Activated effector memory CD4-positive, alpha-beta T cell treated with Interleukin-2 at 50 U/mL for 16 hours (primary cell): Measurements from ENCODE around the gene TENM4.

Experiments
- DNase-seq: peaks from one replicate; pipeline ENCODE4 v3.0.0-alpha.2; 2020

The TENM4 gene

DNA sequence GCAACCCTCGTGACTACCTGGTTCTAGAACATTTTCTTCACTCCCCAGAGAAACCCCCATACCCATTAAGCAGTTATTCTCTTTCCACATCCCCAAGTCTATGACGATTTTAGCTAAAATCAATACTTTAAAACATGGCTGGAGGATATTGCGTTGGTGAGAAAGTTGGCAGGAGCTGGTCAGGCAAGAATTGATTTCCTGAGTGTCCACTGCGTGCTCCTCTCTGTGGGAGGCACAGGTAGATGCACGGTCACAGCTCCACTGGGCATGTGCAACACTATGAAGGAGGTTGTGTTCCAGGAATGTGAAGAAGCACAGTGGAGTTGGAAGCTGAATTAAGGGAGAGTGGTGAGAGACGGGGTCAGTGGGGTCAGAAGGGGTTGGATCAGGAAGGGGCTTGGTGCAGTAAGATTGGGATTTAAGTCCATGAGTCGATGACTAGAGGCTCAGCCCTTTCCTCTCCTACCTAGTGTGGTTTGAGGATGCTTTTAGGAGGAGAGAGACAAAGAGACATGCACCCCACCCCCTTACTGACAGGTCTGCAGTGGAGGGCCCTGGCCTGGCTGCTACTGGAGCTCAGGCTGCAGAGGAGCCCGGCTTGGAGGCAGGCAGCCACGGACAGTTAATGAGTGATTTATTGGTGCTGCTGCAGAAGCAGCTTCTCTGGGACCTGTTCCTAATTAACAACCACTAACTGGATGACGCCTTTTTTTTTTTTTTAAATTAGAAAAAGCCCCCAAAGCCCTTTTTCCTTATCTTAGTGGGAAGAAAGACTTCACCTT is 395.6 kb downstream of the TENM4 start:
- DNase-seq: no peak

DNA sequence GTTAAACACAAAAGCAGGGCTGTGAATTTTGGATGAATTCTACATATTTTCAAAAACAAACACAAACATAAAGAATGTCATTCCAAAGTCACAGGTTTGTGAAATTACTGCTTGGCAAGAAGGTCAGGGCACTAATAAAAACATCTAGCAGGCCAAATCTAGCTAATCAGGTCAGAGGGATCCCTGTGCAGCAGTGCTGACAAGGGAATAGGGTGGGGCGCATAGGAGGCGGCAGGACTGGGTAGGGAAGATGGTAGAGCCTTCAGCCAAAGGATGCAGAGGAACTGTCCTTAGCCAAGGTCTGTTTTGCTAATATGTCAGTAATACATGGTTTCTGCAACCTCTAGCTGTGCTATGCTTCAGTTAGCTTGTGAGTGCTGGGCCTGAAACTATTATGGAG is 396.6 kb downstream of the TENM4 start:
- DNase-seq: no peak

DNA sequence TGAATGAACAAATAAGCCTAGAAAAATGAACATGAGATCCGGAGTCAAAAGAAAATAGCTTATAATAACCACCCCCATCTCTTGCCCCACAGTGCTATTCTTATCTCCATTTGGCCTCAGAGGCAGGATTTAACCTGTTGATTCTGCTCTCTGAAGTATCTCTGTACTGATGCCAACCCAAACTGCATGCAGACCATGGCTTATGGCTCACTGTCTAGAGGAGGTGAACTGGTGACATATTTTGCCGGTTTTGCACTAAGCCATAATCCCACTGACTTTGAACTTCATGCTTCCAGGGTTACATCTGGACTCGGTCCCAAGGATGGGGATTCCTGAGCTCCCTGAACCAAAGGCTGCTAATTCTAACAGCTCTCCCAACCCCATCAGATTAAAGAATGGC is 397.1 kb downstream of the TENM4 start:
- no peak for DNase-seq

DNA sequence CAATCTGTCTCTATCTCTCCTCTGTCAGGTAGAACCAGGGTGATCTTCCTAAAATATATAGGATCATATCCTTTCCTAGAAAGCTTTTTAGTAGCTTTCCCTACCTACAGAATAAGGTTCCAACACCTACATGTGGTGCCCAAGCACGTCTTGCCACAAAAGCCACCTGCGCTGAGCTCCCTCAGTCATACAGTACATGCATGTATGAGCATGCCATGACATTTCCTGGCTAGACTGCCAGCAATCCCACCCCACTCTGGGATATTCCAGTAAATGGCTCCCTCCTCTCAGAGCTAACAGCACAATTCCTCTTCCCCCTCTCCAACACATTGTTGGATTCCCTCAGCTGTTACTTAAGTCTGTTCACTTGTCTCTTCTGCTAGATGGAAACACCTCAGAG is 398.0 kb downstream of the TENM4 start:
- no peak for DNase-seq

GRCh38 chr11:79040348-79040747 is 400.5 kb downstream of the TENM4 start:
- DNase-seq: no peak

DNA sequence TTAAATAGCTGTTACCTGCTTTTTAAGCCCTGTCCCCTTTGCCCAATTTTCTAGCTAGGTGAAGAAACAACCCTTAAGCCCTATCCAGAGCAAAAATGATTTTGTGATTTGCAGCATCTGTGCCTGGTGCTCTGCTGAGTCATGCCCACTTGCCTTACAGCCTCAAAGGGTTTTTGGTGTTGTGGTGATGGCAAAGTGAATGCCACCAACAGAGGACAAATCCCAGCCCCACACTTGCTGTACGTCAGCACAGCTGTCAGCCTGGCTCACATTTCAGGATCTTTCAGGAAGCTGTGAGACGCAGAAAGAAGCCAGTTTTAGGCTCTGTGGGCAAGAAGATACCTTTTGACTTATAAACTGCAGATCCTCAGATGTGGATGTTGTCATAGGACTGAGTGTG is 401.7 kb downstream of the TENM4 start:
- no peak for DNase-seq

DNA sequence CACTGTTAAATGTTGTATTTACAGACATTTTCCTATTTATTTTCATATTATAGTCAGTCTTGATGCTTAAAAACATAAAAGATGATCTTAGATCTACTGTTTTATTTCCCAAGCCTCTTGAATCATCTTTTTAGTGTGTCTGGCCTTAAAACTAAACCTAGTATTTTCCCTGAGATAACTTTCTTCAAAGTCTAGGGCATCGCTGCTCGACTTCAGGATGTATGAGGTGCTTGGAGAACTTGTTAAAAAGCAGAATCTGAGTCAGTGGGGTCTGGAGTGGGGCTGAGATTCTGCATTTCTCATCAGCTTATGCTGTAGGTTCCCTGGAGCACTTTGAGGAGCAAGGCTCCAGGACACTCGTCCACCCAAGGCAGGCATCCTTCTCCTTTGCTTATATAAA is 404.9 kb downstream of the TENM4 start:
- DNase-seq: no peak

GRCh38 chr11:79033833-79034232 is 407.0 kb downstream of the TENM4 start:
- no peak for DNase-seq

- DNase-seq: no peak
Observed at GRCh38 chr11:79030448-79030847, 410.4 kb downstream of the TENM4 start.

- DNase-seq: no peak
Observed at GRCh38 chr11:79028225-79028624, 412.6 kb downstream of the TENM4 start.

GRCh38 chr11:79026803-79027445 is 413.9 kb downstream of the TENM4 start:
- no peak for DNase-seq

GRCh38 chr11:79025622-79026021 is 415.2 kb downstream of the TENM4 start:
- no peak for DNase-seq

DNA sequence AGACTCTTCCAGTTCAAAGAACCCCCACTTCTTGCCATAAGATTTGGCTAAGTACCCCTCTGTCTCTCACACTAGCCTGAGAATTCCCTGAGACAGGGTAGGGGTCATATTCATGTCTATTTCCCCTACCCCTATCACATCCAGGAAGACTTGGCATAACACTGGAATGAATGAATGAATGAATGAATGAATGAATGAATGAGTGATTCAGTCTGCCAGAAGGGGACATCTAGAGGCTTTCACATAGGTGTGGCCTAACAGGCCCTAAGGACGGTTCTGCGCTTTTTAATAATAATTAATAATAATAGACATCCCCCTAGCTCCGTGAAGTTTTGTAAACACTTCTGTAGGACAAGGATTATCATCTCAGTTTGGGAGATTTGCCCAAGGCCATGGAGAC is 415.7 kb downstream of the TENM4 start:
- no peak for DNase-seq

GRCh38 chr11:79022265-79022664 is 418.6 kb downstream of the TENM4 start:
- DNase-seq: no peak

- DNase-seq: no peak
Observed at GRCh38 chr11:79021601-79022000, 419.2 kb downstream of the TENM4 start.

- no peak for DNase-seq
Observed at GRCh38 chr11:79019975-79020374, 420.9 kb downstream of the TENM4 start.

GRCh38 chr11:79019277-79019676 is 421.6 kb downstream of the TENM4 start:
- no peak for DNase-seq

GRCh38 chr11:79018371-79018849 is 422.4 kb downstream of the TENM4 start:
- no peak for DNase-seq

DNA sequence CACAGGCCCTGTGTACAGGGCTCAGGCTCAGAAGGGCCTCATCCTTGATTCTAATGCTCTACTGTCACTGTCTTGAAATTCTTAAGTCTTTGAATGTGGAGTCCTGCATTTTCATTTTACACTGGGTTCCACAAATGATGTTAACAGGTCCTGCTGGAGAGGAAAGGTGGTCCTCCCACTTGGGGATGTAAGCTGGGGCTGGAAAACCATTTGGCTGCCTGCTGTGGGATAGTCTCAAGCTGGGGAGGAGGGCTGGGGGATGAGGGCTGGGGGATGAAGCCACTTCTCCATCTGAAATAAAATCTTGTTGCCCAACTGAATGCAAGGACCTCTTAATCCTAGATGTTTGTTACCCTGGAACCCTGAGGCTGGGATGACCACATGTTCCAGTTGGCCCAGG is 423.0 kb downstream of the TENM4 start:
- DNase-seq: no peak

- no peak for DNase-seq
Observed at GRCh38 chr11:79013509-79013908, 427.3 kb downstream of the TENM4 start.

GRCh38 chr11:79011357-79011756 is 429.5 kb downstream of the TENM4 start:
- no peak for DNase-seq

DNA sequence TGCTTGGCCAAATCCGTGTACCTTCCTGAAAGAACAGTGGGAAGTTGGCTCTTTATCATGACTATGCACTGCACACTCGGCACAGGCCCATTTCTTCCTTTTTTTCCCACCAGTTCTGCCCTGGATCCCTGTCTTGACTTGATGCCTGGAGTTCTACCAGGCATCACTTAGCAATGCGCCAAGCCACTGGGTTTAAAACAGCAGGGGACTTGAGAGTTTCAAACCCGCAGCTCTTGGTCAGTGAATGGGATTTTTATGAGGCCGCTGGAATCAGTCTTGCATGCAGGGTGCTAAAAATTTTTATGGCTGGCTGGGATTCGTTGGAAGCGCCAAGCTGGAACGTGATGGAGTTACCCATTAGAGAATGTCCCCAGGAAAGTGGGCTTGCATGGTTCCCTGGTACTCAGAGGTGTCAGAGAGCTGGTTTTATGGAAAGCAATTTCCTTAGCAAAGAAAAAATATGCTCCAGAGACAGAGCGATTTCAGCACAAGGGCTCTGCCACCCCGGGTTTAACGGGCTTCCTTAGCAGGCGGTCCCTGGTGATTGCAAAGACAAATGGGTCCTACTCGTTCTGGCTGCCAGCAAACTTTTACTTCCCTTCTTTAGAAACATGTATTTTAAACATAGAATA is 432.9 kb downstream of the TENM4 start:
- DNase-seq: no peak

DNA sequence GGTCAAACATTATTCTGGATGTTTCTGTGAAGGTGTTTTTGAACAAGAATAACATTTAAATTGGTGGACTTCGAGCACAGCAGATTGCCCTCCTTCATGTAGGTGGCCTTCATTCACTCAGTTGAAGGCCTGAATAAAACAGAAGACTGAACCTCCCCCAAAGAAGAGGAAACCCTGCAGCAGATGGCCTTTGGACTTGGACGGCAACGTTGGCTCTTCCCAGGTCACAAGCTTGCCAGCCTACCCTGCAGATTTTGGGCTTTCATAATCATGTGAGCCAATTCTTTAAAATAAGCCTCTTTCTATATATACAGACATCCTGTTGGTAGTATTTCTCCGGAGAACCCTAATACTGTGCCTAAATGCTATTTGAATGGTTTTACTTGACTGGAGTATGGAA is 434.0 kb downstream of the TENM4 start:
- DNase-seq: no peak

DNA sequence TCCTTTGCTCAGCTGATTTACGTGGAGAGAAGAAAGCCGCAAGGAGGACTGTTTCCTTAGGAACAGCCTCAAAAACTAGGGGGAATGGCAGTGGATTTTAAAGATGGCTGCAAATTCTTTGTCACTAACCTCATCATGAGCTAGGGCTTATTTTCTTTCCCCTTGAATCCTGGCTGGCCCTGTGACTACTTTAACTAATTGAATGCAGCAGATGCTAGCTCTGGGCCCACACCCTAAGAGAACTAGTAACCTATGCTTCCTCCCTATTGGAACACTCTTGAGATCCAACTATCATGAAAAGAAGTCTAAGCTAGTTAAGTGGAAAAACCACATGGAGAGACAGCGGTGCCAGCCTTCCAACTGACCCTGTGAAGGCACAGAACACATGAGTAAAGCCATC is 444.8 kb downstream of the TENM4 start:
- DNase-seq: no peak
